Measurements from ENCODE around the gene TRPM2. TPM values are rescaled to one million over a fixed set of nuclear protein-coding genes. Genes with fewer than 3 reads are reported as not detected.

Gene TRPM2
- total RNA-seq, 1 experiment from 2014 or later: 0.26 TPM

DNA sequence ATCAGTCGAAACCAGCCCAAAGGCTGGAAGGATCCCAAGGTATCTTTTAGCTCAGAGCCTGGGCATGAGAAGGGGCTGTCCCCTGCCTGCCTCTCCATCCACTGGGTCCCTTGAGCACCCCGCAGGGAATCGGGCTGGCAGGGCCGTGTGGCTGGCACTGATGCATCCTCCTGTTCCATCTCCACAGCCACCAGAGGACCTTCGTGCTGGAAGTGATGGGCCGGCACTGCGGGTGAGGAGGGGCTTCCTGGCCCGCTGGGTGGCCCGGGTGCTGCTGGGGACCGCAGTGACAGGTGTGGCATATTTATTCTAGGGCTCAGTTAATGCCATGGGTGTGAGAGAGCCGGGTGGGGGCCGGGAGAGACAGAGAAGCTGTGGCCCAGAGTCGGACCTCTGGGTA lies 40.0 kb upstream of the TRPM2 start:
- no peak overlapping the region for H3K27ac ChIP-seq (ENCODE audit: low read length)
- BruUV-seq (replicated peaks): no TSS peak
- CTCF ChIA-PET: no interaction called here
- TF ChIP-seq REST (IDR thresholded peaks at IDR 0.05; ENCODE audit: insufficient read depth in 1 of 2, low read depth in 2 of 2, low read length in 1 of 2) (no peak), POLR2AphosphoS5 (IDR thresholded peaks at IDR 0.05; ENCODE audit: low read depth, low read length) (no peak), TCF7L2 (IDR thresholded peaks at IDR 0.05; ENCODE audit: low read depth, low read length) (no peak), SIN3A (IDR thresholded peaks at IDR 0.05; ENCODE audit: borderline replicate concordance, insufficient read depth, low read depth, low read length) (no peak)
- TF ChIP-seq, protein P1, sequence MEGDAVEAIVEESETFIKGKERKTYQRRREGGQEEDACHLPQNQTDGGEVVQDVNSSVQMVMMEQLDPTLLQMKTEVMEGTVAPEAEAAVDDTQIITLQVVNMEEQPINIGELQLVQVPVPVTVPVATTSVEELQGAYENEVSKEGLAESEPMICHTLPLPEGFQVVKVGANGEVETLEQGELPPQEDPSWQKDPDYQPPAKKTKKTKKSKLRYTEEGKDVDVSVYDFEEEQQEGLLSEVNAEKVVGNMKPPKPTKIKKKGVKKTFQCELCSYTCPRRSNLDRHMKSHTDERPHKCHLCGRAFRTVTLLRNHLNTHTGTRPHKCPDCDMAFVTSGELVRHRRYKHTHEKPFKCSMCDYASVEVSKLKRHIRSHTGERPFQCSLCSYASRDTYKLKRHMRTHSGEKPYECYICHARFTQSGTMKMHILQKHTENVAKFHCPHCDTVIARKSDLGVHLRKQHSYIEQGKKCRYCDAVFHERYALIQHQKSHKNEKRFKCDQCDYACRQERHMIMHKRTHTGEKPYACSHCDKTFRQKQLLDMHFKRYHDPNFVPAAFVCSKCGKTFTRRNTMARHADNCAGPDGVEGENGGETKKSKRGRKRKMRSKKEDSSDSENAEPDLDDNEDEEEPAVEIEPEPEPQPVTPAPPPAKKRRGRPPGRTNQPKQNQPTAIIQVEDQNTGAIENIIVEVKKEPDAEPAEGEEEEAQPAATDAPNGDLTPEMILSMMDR (IDR thresholded peaks at IDR 0.05): no peak
- DNase-seq (ENCODE audit: low read depth, low spot score) (no peak), ATAC-seq (no peak)
- intact Hi-C loops (cut with micrococcal nuclease; ENCODE audit: unreplicated experiment): no loop called here
- H3K9me3 ChIP-seq (ENCODE audit: control insufficient read depth, insufficient read depth, low read depth, low read length): no peaks in the 10 kb centered on the region
- no peaks in the 10 kb centered on the region for H3K4me1 ChIP-seq (ENCODE audit: control insufficient read depth, insufficient read depth, low read length)
- H3K27me3 ChIP-seq (ENCODE audit: control insufficient read depth, insufficient read depth, low read length): no peaks in the 10 kb centered on the region
- POLR2A ChIA-PET: no interaction called here
- in situ Hi-C loops (cut with HindIII; ENCODE audit: low pct_unique_long_range_greater_than_20kb, low sequenced_read_pairs): no loop called here
- H3K4me3 ChIP-seq (ENCODE audit: low read depth in 2 of 2, low read length in 2 of 2): no peak overlapping the region
- H3K36me3 ChIP-seq (ENCODE audit: control insufficient read depth, insufficient read depth, low read length): no peaks in the 10 kb centered on the region

- no peak for TF ChIP-seq REST (IDR thresholded peaks at IDR 0.05; ENCODE audit: insufficient read depth in 1 of 2, low read depth in 2 of 2, low read length in 1 of 2)
- no peak for TF ChIP-seq SIN3A (IDR thresholded peaks at IDR 0.05; ENCODE audit: borderline replicate concordance, insufficient read depth, low read depth, low read length)
- TF ChIP-seq POLR2AphosphoS5 (IDR thresholded peaks at IDR 0.05; ENCODE audit: low read depth, low read length): no peak
- TF ChIP-seq TCF7L2 (IDR thresholded peaks at IDR 0.05; ENCODE audit: low read depth, low read length): no peak
- TF ChIP-seq, protein P1 (IDR thresholded peaks at IDR 0.05): no peak
- ChIA-PET POLR2A (no interaction called here), CTCF (no interaction called here)
- no peak for DNase-seq (ENCODE audit: low read depth, low spot score)
- Histone ChIP-seq H3K4me1 (ENCODE audit: control insufficient read depth, insufficient read depth, low read length) (no peaks in the 10 kb centered on the region), H3K27ac (ENCODE audit: low read length) (no peak overlapping the region), H3K9me3 (ENCODE audit: control insufficient read depth, insufficient read depth, low read depth, low read length) (no peaks in the 10 kb centered on the region), H3K4me3 (ENCODE audit: low read depth in 2 of 2, low read length in 2 of 2) (no peak overlapping the region), H3K27me3 (ENCODE audit: control insufficient read depth, insufficient read depth, low read length) (no peaks in the 10 kb centered on the region), H3K36me3 (ENCODE audit: control insufficient read depth, insufficient read depth, low read length) (no peaks in the 10 kb centered on the region)
- BruUV-seq (replicated peaks): no TSS peak
- no peak for ATAC-seq
- intact Hi-C loops (cut with micrococcal nuclease; ENCODE audit: unreplicated experiment): no loop called here
- in situ Hi-C loops (cut with HindIII; ENCODE audit: low pct_unique_long_range_greater_than_20kb, low sequenced_read_pairs): no loop called here
These were observed 39.3 kb upstream of the TRPM2 start for GRCh38 chr21:44314128-44314527.
